KG1 (cell line): ENCODE measurements around the gene METRNL.

Experiments used
- DNase-seq: peaks from one replicate; lab custom pipeline; 2025; lab: John Stamatoyannopoulos, UW

The METRNL gene

GRCh38 chr17:83067071-83067717 is 12.2 kb upstream of the METRNL start:
- DNase-seq = no peak

GRCh38 chr17:83067718-83068261 is 11.6 kb upstream of the METRNL start:
- DNase-seq = no peak

GRCh38 chr17:83068641-83069570 is 10.5 kb upstream of the METRNL start:
- DNase-seq = no peak

GRCh38 chr17:83069571-83069906 is 9.9 kb upstream of the METRNL start:
- DNase-seq = no peak

GRCh38 chr17:83069931-83070742 is 9.3 kb upstream of the METRNL start:
- DNase-seq = no peak

GRCh38 chr17:83070800-83071341 is 8.5 kb upstream of the METRNL start:
- no peak for DNase-seq

GRCh38 chr17:83071365-83071764 is 8.0 kb upstream of the METRNL start:
- DNase-seq = no peak

- DNase-seq = no peak
These were observed 7.3 kb upstream of the METRNL start for GRCh38 chr17:83071966-83072562.

GRCh38 chr17:83072600-83073358 is 6.6 kb upstream of the METRNL start:
- DNase-seq = no peak

GRCh38 chr17:83073389-83074063 is 5.9 kb upstream of the METRNL start:
- DNase-seq = no peak

GRCh38 chr17:83074486-83075223 is 4.8 kb upstream of the METRNL start:
- DNase-seq = no peak

- no peak for DNase-seq
These were observed 4.0 kb upstream of the METRNL start for GRCh38 chr17:83075270-83075880.

- no peak for DNase-seq
These were observed 2.5 kb upstream of the METRNL start for GRCh38 chr17:83076938-83077337.

- no peak for DNase-seq
These were observed 2.0 kb upstream of the METRNL start for GRCh38 chr17:83077411-83077810.

GRCh38 chr17:83077939-83078338 is 1.5 kb upstream of the METRNL start:
- DNase-seq = no peak

GRCh38 chr17:83078378-83079351 is 744 bp upstream of the METRNL start:
- DNase-seq = no peak

- DNase-seq = no peak
These were observed 563 bp downstream of the METRNL start for GRCh38 chr17:83079766-83080578.
